GM12873 (cell line): ENCODE results near the gene TRIM59.

Source experiments
- TF ChIP-seq, protein P1 (sequence below): IDR thresholded peaks from 2 replicates; pipeline ENCODE4 v1.5.1; 2012; ENCODE audit warnings: low read depth, mild to moderate bottlenecking, moderate library complexity, low read length, control low read depth; ENCODE audit not compliant: insufficient read depth; ENCODE audit errors: missing control alignments

TRIM59 gene

DNA sequence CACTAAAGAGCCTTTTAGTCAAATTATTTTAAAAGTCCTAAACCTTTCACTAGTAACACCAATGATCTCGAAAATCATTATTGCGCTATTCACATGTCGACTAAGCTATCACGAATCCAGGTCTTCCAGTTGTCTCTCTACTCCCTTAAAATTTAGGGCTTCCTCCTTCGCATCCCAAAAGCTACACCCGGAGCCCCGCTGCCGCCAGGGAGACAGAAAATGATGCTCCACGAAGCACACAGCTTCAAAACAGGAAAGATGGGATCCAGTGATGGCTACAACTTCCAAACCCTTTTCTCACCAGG, 50.8 kb downstream of the TRIM59 start:
- TF ChIP-seq, protein P1, sequence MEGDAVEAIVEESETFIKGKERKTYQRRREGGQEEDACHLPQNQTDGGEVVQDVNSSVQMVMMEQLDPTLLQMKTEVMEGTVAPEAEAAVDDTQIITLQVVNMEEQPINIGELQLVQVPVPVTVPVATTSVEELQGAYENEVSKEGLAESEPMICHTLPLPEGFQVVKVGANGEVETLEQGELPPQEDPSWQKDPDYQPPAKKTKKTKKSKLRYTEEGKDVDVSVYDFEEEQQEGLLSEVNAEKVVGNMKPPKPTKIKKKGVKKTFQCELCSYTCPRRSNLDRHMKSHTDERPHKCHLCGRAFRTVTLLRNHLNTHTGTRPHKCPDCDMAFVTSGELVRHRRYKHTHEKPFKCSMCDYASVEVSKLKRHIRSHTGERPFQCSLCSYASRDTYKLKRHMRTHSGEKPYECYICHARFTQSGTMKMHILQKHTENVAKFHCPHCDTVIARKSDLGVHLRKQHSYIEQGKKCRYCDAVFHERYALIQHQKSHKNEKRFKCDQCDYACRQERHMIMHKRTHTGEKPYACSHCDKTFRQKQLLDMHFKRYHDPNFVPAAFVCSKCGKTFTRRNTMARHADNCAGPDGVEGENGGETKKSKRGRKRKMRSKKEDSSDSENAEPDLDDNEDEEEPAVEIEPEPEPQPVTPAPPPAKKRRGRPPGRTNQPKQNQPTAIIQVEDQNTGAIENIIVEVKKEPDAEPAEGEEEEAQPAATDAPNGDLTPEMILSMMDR: no peak

DNA sequence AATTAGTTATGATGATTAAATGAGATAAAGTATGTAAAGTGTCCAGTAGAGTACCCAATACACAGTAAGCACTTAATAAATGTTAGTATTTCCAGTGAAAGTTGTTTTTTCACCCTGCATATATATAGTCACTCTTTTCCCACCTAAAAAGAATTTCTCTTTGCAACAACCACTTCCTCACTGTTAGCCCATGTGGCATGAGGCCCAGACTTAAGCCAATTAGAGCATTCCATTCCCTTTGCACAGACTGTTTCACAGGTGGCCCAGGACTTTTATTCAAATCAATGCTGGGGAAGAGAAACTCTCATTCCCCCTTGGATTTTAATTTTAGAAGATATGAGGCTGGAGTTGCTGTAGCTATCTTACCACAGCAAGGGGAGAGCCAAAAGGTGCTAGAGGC, 54.3 kb downstream of the TRIM59 start:
- TF ChIP-seq, protein P1: no peak

DNA sequence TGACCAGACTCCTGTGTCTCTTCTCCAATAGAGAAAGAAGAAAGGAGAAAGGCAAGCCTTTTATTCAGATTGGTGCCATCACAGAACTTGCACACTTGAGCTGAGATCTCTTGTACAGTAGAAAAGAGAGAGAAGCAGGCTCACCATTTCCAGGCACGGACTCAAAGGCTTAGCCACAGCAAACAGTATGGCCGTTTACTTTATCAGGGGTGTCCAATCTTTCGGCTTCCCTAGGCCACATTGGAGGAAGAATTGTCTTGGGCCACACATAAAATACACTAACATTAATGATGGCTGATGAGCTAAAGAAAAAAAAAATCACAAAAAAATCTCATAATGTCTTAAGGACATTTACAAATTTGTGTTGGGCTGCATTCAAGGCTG, 55.6 kb downstream of the TRIM59 start:
- TF ChIP-seq, protein P1: no peak

DNA sequence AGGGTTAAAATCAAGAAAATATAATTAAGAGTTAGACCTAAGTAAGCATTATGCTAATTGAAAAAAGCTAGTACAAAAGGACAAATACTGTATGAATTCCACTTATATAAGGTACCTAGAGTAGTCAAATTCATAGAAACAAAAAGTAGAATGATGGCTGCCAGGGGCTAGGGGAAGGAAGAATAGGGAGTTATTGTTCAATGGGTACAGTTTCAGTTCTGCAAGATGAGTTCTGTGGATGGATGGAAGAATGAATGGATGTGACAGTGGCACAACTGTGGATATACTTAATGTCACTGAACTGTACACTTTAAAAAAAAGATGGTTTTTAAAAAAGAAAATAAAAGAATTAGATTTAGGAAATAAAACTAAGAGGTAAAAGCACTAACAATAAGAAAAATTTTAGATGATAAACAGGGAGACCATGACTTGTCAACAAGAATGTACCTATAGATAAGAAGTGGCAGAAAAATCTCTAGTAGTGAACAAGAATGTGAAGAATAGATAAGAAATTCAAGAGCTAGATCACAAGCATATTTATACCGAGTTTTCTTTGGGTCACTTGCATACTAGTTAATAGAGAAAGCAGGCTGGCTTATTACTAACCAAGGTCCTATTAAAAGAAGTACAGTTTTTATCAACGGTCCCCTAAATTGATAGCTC, 56.1 kb downstream of the TRIM59 start:
- TF ChIP-seq, protein P1: no peak

DNA sequence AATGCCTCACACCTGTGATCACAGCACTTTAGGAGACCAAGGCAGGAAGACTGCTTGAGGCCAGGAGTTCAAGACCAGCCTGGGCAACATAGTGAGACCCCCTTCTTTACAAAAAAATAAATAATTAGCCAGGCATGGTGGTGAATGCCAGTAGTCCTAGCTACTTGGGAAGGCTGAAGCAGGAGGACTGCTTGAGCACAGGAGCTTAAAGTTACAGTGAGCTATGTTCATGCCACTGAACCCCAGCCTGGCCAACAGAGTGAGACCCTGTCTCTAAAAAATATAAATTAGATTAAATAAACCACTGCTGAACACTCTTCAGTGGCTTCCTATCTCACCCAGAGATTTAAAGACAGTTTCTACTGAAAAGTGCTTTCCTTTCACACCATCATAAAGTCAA, 56.8 kb downstream of the TRIM59 start:
- TF ChIP-seq, protein P1: no peak

DNA sequence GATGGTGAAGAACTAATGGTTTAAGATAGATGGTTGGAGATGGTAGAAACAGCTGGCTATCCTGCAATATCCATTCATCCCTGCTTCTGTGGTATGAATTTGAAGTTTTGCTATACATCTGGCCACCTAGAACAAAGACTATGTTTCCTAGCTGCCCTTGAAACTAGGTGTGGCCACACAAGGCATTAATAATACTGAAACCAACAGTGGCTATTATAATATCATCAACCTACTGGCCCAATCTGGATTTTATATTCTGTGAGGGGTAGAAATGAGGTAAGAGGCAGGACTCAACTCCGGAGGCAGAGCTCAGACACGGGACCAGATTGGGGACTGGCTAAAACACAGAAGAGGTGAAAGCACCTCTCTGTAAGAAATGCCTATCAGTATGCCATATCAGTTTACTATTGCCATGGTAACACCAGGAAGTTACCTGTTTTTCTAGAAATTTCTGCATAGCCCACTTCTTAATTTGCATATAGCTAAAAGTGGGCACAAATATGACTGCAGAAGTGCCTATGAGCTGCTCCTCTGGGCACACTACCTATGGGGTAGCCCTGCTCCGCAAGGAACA, 58.9 kb downstream of the TRIM59 start:
- TF ChIP-seq, protein P1: no peak
